ENCODE data around the gene TCERG1L.

Gene TCERG1L

GRCh38 chr10:131315344-131315743 is 3.8 kb upstream of the TCERG1L start:
- no peak for DNase-seq (ENCODE audit: low read depth)

- DNase-seq (ENCODE audit: low read depth) = no peak
Observed at GRCh38 chr10:131314799-131315198, 3.3 kb upstream of the TCERG1L start.

- DNase-seq (ENCODE audit: low read depth) = no peak
Observed at GRCh38 chr10:131314148-131314547, 2.6 kb upstream of the TCERG1L start.

- no peak for DNase-seq (ENCODE audit: low read depth)
Observed at GRCh38 chr10:131313377-131313776, 1.9 kb upstream of the TCERG1L start.

- no peak for DNase-seq (ENCODE audit: low read depth)
Observed at GRCh38 chr10:131312478-131312836, 936 bp upstream of the TCERG1L start.

GRCh38 chr10:131311402-131311660 is 190 bp downstream of the TCERG1L start:
- no peak for DNase-seq (ENCODE audit: low read depth)

GRCh38 chr10:131310551-131311401 is 745 bp downstream of the TCERG1L start:
- no peak for DNase-seq (ENCODE audit: low read depth)

GRCh38 chr10:131310142-131310541 is 1.4 kb downstream of the TCERG1L start:
- DNase-seq (ENCODE audit: low read depth) = no peak

- DNase-seq (ENCODE audit: low read depth) = no peak
Observed at GRCh38 chr10:131300508-131300907, 11.0 kb downstream of the TCERG1L start.

GRCh38 chr10:131290781-131291180 is 20.7 kb downstream of the TCERG1L start:
- no peak for DNase-seq (ENCODE audit: low read depth)

GRCh38 chr10:131288648-131289047 is 22.9 kb downstream of the TCERG1L start:
- no peak for DNase-seq (ENCODE audit: low read depth)

- no peak for DNase-seq (ENCODE audit: low read depth)
Observed at GRCh38 chr10:131282961-131283360, 28.6 kb downstream of the TCERG1L start.

GRCh38 chr10:131280101-131280500 is 31.4 kb downstream of the TCERG1L start:
- no peak for DNase-seq (ENCODE audit: low read depth)

- DNase-seq (ENCODE audit: low read depth) = no peak
Observed at GRCh38 chr10:131279516-131279915, 32.0 kb downstream of the TCERG1L start.

GRCh38 chr10:131277969-131278368 is 33.6 kb downstream of the TCERG1L start:
- no peak for DNase-seq (ENCODE audit: low read depth)

GRCh38 chr10:131277278-131277677 is 34.2 kb downstream of the TCERG1L start:
- DNase-seq (ENCODE audit: low read depth) = no peak

- no peak for DNase-seq (ENCODE audit: low read depth)
Observed at GRCh38 chr10:131275691-131276090, 35.8 kb downstream of the TCERG1L start.

- DNase-seq (ENCODE audit: low read depth) = no peak
Observed at GRCh38 chr10:131274883-131275282, 36.6 kb downstream of the TCERG1L start.

- DNase-seq (ENCODE audit: low read depth) = no peak
Observed at GRCh38 chr10:131274133-131274880, 37.2 kb downstream of the TCERG1L start.

GRCh38 chr10:131273476-131273875 is 38.0 kb downstream of the TCERG1L start:
- DNase-seq (ENCODE audit: low read depth) = no peak

GRCh38 chr10:131272897-131273451 is 38.5 kb downstream of the TCERG1L start:
- DNase-seq (ENCODE audit: low read depth) = no peak

- DNase-seq (ENCODE audit: low read depth) = no peak
Observed at GRCh38 chr10:131271966-131272365, 39.6 kb downstream of the TCERG1L start.

- no peak for DNase-seq (ENCODE audit: low read depth)
Observed at GRCh38 chr10:131271195-131271880, 40.2 kb downstream of the TCERG1L start.

Measured in stimulated activated CD8-positive, alpha-beta memory T cell treated with anti-CD3 and anti-CD28 coated beads, Interleukin-12 subunit alpha, Interleukin-12 subunit beta, amount 100 ng/mL, for 4 hours (primary cell).